GM18870 (cell line): ENCODE measurements around the gene RNF7.
"Not testable (repeated sequence)": the region's sequence is repeated elsewhere in the genome, so short reads cannot be mapped to it uniquely, and the experiment has no call there.

Experiments
- ATAC-seq: cut with Tn5 transposase; IDR thresholded peaks from one replicate; pipeline ENCODE4 v1.9.1; 2021; ENCODE audit warnings: moderate library complexity; ENCODE audit not compliant: unreplicated experiment

The RNF7 gene

GRCh38 chr3:141735176-141735575 lies 2.9 kb upstream of the RNF7 start:
- ATAC-seq: no peak

GRCh38 chr3:141735770-141736465 lies 2.2 kb upstream of the RNF7 start:
- no peak for ATAC-seq

- ATAC-seq: no peak
Measured at GRCh38 chr3:141737093-141737492, 1.0 kb upstream of the RNF7 start.

GRCh38 chr3:141737678-141738021 lies 448 bp upstream of the RNF7 start:
- ATAC-seq: no peak

GRCh38 chr3:141738891-141739363 lies 829 bp downstream of the RNF7 start:
- no peak for ATAC-seq

- ATAC-seq: no peak
Measured at GRCh38 chr3:141739731-141740130, 1.6 kb downstream of the RNF7 start.

GRCh38 chr3:141740349-141740748 lies 2.3 kb downstream of the RNF7 start:
- no peak for ATAC-seq

- ATAC-seq: no peak
Measured at GRCh38 chr3:141743305-141743704, 5.2 kb downstream of the RNF7 start.

- ATAC-seq: no peak
Measured at GRCh38 chr3:141746962-141747361, 8.9 kb downstream of the RNF7 start.

- no peak for ATAC-seq
Measured at GRCh38 chr3:141753399-141753798, 15.3 kb downstream of the RNF7 start.

GRCh38 chr3:141754032-141754431 lies 15.9 kb downstream of the RNF7 start:
- ATAC-seq: no peak

GRCh38 chr3:141762552-141762951 lies 24.5 kb downstream of the RNF7 start:
- ATAC-seq: not testable (repeated sequence)

- no peak for ATAC-seq
Measured at GRCh38 chr3:141763088-141763750, 25.1 kb downstream of the RNF7 start, which contains the start of gene GRK7. TSS of gene GRK7 (plus strand) at chr3:141763408. CDS start at chr3:141778285, 14,877 bp downstream.

GRCh38 chr3:141764045-141764444 lies 25.9 kb downstream of the RNF7 start:
- no peak for ATAC-seq

GRCh38 chr3:141764465-141764864 lies 26.4 kb downstream of the RNF7 start:
- no peak for ATAC-seq

GRCh38 chr3:141764986-141765385 lies 26.9 kb downstream of the RNF7 start:
- no peak for ATAC-seq

GRCh38 chr3:141767066-141767465 lies 29.0 kb downstream of the RNF7 start:
- no peak for ATAC-seq

GRCh38 chr3:141769221-141769894 lies 31.3 kb downstream of the RNF7 start:
- ATAC-seq: no peak

- ATAC-seq: no peak
Measured at GRCh38 chr3:141773676-141774075, 35.6 kb downstream of the RNF7 start.

GRCh38 chr3:141776376-141776775 lies 38.3 kb downstream of the RNF7 start:
- ATAC-seq: no peak

GRCh38 chr3:141776885-141777284 lies 38.8 kb downstream of the RNF7 start:
- ATAC-seq: no peak
